SJCRH30 (cell line): Measurements from ENCODE around the gene CIC. TPM values are rescaled to one million over a fixed set of nuclear protein-coding genes. Genes with fewer than 3 reads are reported as not detected.

Source experiments
- DNase-seq, 2 experiments: peaks; one replicate each; pipeline ENCODE4 v3.0.0-alpha.2; 2015 to 2020
- H3K27ac ChIP-seq: fragments of 250-450 bp; sonication (Bioruptor Pico); 2 replicates; pipeline ENCODE4 v1.5.1; 2020; ENCODE audit warnings: mild to moderate bottlenecking, moderate library complexity
- H3K27me3 ChIP-seq: fragments of 250-450 bp; sonication (Bioruptor Pico); 2 replicates; pipeline ENCODE4 v1.5.1; 2020; ENCODE audit warnings: mild to moderate bottlenecking, moderate library complexity
- H3K36me3 ChIP-seq: fragments of 250-450 bp; sonication (Bioruptor Pico); 2 replicates; pipeline ENCODE4 v1.5.1; 2020; ENCODE audit warnings: mild to moderate bottlenecking, moderate library complexity
- H3K4me1 ChIP-seq: fragments of 250-450 bp; sonication (Bioruptor Pico); 2 replicates; pipeline ENCODE4 v1.5.1; 2020; ENCODE audit warnings: mild to moderate bottlenecking, moderate library complexity
- H3K4me3 ChIP-seq: fragments of 250-450 bp; sonication (Bioruptor Pico); 2 replicates; pipeline ENCODE4 v1.5.1; 2020; ENCODE audit warnings: mild to moderate bottlenecking, moderate library complexity
- H3K9me3 ChIP-seq: fragments of 250-450 bp; sonication (Bioruptor Pico); replicated peaks from 2 replicates; pipeline ENCODE4 v1.5.1; 2020; ENCODE audit warnings: mild to moderate bottlenecking, moderate library complexity
- total RNA-seq: library from RNA; depleted of rRNA; stranded (reverse); fragments of >200 nt; shearing (Covaris generic); gene quantifications from 2 replicates; pipeline ENCODE4 v1.2.3, GENCODE V29; 2014

CIC gene
- total RNA-seq, 1 experiment from 2014 or later = 21.5 TPM

DNA sequence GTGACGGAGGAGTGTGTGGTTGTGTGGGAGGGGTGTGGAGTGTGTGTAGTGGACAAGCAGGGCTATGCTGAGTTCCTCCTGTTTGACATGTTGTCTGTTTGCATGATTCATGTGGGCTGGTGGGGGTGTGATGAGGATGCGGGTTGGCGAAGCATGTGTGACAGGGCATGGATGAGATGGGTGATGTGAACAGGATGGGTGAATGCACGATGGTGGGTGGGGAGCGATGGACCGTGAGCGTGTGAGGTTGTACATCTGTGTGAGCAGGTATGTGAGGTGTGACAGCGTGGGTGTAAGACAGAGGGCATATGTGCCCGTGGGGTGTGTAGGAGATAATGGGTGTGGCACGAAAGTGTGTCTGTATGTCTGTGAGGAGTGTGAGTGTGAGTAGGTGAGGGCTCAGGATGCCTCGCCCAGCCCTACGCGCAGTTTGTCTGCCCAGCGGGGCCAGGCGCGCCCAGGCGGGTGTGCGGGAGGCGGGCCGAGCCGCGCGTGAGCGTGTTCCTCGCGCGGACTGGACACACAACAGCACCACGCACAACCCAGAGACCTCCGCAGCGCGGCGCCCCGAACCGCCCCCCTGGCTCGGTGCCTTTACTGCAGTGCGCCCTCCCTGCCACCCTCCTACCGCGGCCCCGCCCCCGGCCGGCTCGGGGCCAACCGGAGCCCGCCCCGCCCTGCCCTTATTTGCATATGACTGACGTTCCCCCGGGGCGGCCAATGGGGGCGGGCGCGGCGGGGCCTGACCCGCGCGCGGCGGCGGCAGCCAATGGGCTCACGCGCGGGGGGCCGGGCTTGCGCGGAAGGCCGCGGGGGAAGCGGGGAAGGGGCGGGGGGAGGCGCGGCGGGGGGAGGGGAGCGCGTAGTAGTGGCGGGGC, 14.4 kb downstream of the CIC start:
- Histone ChIP-seq H3K27me3 (no peaks in the 10 kb centered on the region), H3K36me3 (peaks cover 13% of the 10 kb centered on the region), H3K4me3 (peak overlapping the region; percentile 67), H3K9me3 (no peaks in the 10 kb centered on the region), H3K4me1 (peaks cover 41% of the 10 kb centered on the region), H3K27ac (no peak overlapping the region)
- peak; percentile 94 to 95 for DNase-seq

DNA sequence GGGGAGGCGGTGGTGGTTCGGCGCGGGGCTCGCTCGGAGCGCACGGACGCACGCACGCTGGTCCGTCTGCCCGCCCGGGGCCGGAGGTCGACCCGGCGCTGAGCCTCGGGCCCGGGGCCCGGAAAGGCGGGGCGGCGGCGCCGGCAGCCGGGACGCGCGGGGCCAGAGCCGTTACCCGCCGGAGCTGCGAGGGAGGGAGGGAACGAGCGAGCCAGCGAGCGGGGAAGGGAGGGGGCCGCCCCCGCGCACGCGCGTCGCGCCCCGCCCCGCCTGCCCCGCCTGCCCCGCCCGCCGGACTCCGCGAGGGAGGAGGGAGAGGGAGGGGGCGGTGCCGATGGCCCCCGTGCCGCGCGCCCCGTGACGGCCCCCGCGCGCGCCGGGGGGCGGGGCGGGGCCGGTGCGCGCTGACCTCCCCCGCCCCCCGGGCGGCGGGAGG, 15.0 kb downstream of the CIC start:
- Histone ChIP-seq H3K27me3 (no peaks in the 10 kb centered on the region), H3K36me3 (peaks cover 15% of the 10 kb centered on the region), H3K27ac (no peak overlapping the region), H3K4me1 (peaks cover 34% of the 10 kb centered on the region), H3K4me3 (peak overlapping the region; percentile 67), H3K9me3 (no peaks in the 10 kb centered on the region)
- DNase-seq = peak; percentile 80 to 85

- Histone ChIP-seq H3K9me3 (no peaks in the 10 kb centered on the region), H3K36me3 (peaks cover 18% of the 10 kb centered on the region), H3K4me3 (peak overlapping the region; percentile 75), H3K4me1 (peaks cover 29% of the 10 kb centered on the region), H3K27me3 (no peaks in the 10 kb centered on the region), H3K27ac (no peak overlapping the region)
- DNase-seq = peak; percentile 21 to 39
These were observed 15.7 kb downstream of the CIC start for GRCh38 chr19:42284591-42285341.

DNA sequence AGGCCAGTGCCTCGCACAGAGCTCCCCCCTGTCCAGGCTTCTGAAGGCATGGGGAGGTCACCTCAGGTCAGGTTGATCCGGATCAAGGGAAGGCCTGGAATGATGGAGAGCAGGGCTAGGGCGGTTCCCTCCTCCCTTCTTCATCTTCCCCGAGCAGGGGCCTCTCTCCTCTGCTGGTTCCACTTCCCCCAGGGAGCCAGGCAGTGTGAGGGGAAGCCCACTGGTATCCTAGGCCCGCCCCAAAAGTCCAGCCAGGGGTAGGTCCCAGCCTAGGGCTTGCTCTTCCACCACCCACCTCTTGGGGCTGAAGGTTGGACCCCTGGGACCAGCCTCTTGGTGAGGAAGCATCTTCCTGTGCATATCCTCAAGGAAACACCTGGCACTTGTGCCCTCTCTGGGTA, 16.5 kb downstream of the CIC start:
- Histone ChIP-seq H3K4me3 (no peak overlapping the region; the same call in 1 of the 2 replicates), H3K4me1 (peaks cover 29% of the 10 kb centered on the region), H3K27ac (no peak overlapping the region), H3K9me3 (no peaks in the 10 kb centered on the region), H3K27me3 (no peaks in the 10 kb centered on the region), H3K36me3 (peaks cover 21% of the 10 kb centered on the region)
- DNase-seq = no peak

- DNase-seq = no peak
- Histone ChIP-seq H3K27me3 (no peaks in the 10 kb centered on the region), H3K4me1 (peaks cover 29% of the 10 kb centered on the region), H3K9me3 (no peaks in the 10 kb centered on the region), H3K27ac (no peak overlapping the region), H3K36me3 (peaks cover 26% of the 10 kb centered on the region), H3K4me3 (no peak overlapping the region)
These were observed 16.9 kb downstream of the CIC start for GRCh38 chr19:42285988-42286348.

DNA sequence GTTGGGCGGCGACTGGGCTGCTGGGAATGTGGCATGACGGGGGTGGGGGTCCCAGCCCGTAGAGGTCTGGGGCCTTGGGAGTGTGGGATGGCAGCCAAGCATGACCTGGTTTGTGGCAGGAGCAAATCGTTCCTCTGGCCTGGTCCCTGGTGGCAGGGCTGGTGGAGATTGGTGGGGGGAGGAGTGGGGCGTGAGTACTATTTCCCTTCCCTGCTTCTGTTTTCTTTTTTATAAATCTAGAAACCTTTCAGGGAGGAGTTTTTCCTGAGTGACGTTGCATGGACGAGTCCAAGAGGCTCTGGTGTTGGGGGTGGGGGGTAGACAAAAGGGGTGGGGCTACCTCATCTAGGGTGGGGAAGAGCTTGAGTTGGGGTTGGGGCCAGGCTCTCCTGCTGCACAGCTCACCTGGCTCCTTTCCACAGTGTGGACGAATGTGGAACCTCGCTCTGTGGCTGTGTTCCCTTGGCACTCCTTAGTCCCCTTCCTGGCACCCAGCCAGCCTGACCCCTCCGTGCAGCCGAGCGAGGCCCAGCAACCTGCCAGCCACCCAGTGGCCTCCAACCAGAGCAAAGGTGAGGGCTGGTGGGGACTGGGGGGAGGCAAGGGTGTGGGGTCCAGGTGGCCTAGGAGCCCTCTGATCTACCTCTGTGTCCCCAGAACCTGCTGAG, 17.4 kb downstream of the CIC start:
- Histone ChIP-seq H3K4me3 (no peak overlapping the region), H3K36me3 (peaks cover 31% of the 10 kb centered on the region), H3K4me1 (peaks cover 25% of the 10 kb centered on the region), H3K9me3 (no peaks in the 10 kb centered on the region), H3K27ac (no peak overlapping the region), H3K27me3 (no peaks in the 10 kb centered on the region)
- no peak for DNase-seq

GRCh38 chr19:42287017-42287826, 18.2 kb downstream of the CIC start:
- no peaks in the 10 kb centered on the region for H3K9me3 ChIP-seq
- no peak for DNase-seq
- H3K36me3 ChIP-seq = peaks cover 36% of the 10 kb centered on the region
- H3K4me1 ChIP-seq = peaks cover 18% of the 10 kb centered on the region
- H3K27me3 ChIP-seq = no peaks in the 10 kb centered on the region
- no peak overlapping the region for H3K27ac ChIP-seq
- no peak overlapping the region for H3K4me3 ChIP-seq

GRCh38 chr19:42287827-42288107, 18.7 kb downstream of the CIC start:
- Histone ChIP-seq H3K36me3 (peaks cover 38% of the 10 kb centered on the region), H3K4me1 (peaks cover 14% of the 10 kb centered on the region)
- DNase-seq = no peak

GRCh38 chr19:42288387-42288786, 19.3 kb downstream of the CIC start:
- H3K27me3 ChIP-seq = no peaks in the 10 kb centered on the region
- no peaks in the 10 kb centered on the region for H3K9me3 ChIP-seq
- no peak for DNase-seq
- peaks cover 43% of the 10 kb centered on the region for H3K36me3 ChIP-seq
- peaks cover 9% of the 10 kb centered on the region; the same call in 1 of the 2 replicates for H3K4me1 ChIP-seq
- H3K27ac ChIP-seq = no peak overlapping the region
- no peak overlapping the region for H3K4me3 ChIP-seq

More at GRCh38 chr19:42287827-42288107, 18.7 kb downstream of the CIC start:
- H3K9me3 ChIP-seq = no peaks in the 10 kb centered on the region
- no peak overlapping the region for H3K27ac ChIP-seq
- no peak overlapping the region for H3K4me3 ChIP-seq
- H3K27me3 ChIP-seq = no peaks in the 10 kb centered on the region

DNA sequence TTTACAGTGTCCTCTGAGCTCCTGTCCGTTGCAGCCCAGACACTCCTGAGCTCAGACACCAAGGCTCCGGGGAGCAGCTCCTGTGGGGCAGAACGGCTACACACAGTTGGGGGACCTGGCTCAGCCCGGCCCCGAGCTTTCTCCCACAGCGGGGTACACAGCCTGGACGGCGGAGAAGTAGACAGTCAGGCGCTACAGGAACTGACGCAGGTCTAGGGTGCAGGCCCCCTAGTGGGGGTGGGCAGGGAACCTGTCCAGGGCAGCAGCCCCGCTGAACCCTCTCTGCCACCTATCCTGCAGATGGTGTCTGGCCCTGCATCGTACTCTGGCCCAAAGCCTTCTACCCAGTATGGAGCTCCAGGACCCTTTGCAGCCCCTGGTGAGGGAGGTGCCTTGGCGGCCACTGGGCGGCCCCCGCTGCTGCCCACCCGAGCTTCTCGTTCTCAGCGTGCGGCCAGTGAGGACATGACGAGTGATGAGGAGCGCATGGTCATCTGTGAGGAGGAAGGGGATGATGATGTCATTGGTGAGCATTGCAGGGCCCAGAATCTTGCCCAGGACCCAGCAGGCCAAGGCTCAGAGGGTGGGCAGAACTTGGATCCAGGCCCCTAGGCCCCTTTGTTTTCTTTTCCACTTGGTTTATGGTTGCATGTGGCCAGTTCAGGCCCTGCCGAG, 20.0 kb downstream of the CIC start:
- no peak for DNase-seq
- H3K27me3 ChIP-seq = no peaks in the 10 kb centered on the region
- H3K36me3 ChIP-seq = peaks cover 46% of the 10 kb centered on the region
- H3K27ac ChIP-seq = no peak overlapping the region
- no peak overlapping the region for H3K4me3 ChIP-seq
- H3K9me3 ChIP-seq = no peaks in the 10 kb centered on the region
- peaks cover 9% of the 10 kb centered on the region; the same call in 1 of the 2 replicates for H3K4me1 ChIP-seq

DNA sequence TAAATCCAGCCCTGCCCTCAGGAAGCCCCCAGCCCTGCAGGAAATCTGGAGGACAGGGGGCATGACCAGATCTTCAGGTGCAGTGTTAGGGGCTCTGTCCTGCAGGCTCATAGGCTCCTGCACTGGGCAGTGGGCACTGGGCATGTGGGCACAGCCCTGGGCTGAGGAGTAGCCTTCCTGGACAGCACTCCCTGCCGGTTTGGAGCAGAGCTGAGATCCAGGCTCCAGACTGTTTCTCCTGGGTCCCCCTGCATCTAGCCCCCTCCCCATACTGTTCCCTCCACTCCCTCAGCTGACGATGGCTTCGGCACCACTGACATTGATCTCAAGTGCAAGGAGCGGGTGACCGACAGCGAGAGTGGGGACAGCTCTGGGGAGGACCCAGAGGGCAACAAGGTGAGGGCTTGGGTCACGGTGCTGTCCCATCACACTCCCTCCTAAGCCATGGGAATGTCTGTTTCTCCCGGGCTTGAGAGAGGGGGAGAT, 20.5 kb downstream of the CIC start:
- Histone ChIP-seq H3K36me3 (peaks cover 51% of the 10 kb centered on the region), H3K4me3 (no peak overlapping the region), H3K27me3 (no peaks in the 10 kb centered on the region), H3K4me1 (peaks cover 9% of the 10 kb centered on the region; the same call in 1 of the 2 replicates), H3K9me3 (no peaks in the 10 kb centered on the region), H3K27ac (no peak overlapping the region)
- DNase-seq = no peak

DNA sequence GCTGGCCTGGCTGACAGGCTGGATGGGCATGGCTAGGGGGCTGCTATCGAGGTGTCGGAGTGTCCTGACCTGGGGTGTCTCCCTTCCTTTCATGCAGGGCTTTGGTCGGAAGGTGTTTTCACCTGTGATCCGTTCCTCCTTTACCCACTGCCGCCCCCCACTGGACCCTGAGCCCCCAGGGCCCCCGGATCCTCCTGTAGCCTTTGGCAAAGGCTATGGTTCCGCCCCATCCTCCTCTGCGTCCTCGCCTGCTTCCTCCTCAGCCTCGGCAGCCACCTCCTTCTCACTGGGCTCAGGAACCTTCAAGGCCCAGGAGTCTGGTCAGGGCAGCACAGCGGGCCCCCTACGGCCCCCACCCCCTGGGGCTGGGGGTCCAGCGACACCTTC, 21.1 kb downstream of the CIC start:
- Histone ChIP-seq H3K4me3 (no peak overlapping the region), H3K4me1 (peaks cover 8% of the 10 kb centered on the region; the same call in 1 of the 2 replicates), H3K27ac (no peak overlapping the region), H3K9me3 (no peaks in the 10 kb centered on the region), H3K36me3 (peaks cover 51% of the 10 kb centered on the region), H3K27me3 (no peaks in the 10 kb centered on the region)
- no peak for DNase-seq

- peak; percentile 51 to 52 for DNase-seq
- Histone ChIP-seq H3K36me3 (peaks cover 51% of the 10 kb centered on the region), H3K27ac (no peak overlapping the region), H3K4me3 (no peak overlapping the region), H3K4me1 (peaks cover 2% of the 10 kb centered on the region; the same call in 1 of the 2 replicates), H3K27me3 (no peaks in the 10 kb centered on the region), H3K9me3 (no peaks in the 10 kb centered on the region)
These were observed 21.7 kb downstream of the CIC start for GRCh38 chr19:42290523-42291434.
